ENCODE measurements around the gene RPP25L. TPM values are rescaled to one million over a fixed set of nuclear protein-coding genes. Genes with fewer than 3 reads are reported as not detected.

The RPP25L gene
- total RNA-seq, 1 experiment from 2014 or later, result 51.1 TPM

GRCh38 chr9:34627716-34628655 lies 16.1 kb upstream of the RPP25L start:
- no TSS peak for BruUV-seq (replicated peaks)
- Histone ChIP-seq H3K4me3 (replicated peaks in 1 of 2; ENCODE audit: low read depth in 1 of 2, low read length in 2 of 2) (peak overlapping the region; percentile 36 to 49), H3K36me3 (ENCODE audit: control insufficient read depth in 1 of 2, insufficient read depth in 2 of 2, low read length in 2 of 2) (no peaks in the 10 kb centered on the region), H3K4me2 (ENCODE audit: low read length) (peak overlapping the region; percentile 75), H3K79me2 (ENCODE audit: insufficient read depth, low read length) (no peaks in the 10 kb centered on the region), H2AFZ (ENCODE audit: low read depth, low read length, poor library complexity, severe bottlenecking) (peak overlapping the region; percentile 86), H3K27ac (ENCODE audit: low read depth, low read length) (no peak overlapping the region), H4K20me1 (ENCODE audit: insufficient read depth) (no peaks in the 10 kb centered on the region), H3K9me2 (ENCODE audit: insufficient read depth) (no peaks in the 10 kb centered on the region), H3K9ac (ENCODE audit: low read length) (0 out of 2 replicates have a peak overlapping the region, but pooled peaks have one; percentile 7), H3K27me3 (ENCODE audit: insufficient read depth, low read length) (peaks cover 8% of the 10 kb centered on the region; the same call in 1 of the 2 replicates), H3K9me3 (ENCODE audit: control insufficient read depth in 1 of 2, insufficient read depth in 1 of 2, low read depth in 1 of 2, low read length in 2 of 2) (no peaks in the 10 kb centered on the region), H3K4me1 (ENCODE audit: control insufficient read depth in 1 of 2, insufficient read depth in 2 of 2, low read length in 2 of 2) (peaks cover 6 to 26% of the 10 kb centered on the region in 2 experiments)
- intact Hi-C loops (cut with micrococcal nuclease), result no loop called here
- ATAC-seq, result 0 out of 2 replicates have a peak, but pooled peaks have one; percentile 1
- no peak for TF ChIP-seq SP1 (IDR thresholded peaks at IDR 0.05; ENCODE audit: low read depth)
- no peak for TF ChIP-seq JUND (IDR thresholded peaks at IDR 0.05)
- no peak for TF ChIP-seq POLR2A (IDR thresholded peaks at IDR 0.05; ENCODE audit: borderline replicate concordance, extremely low read depth, insufficient read depth, insufficient read length)
- no peak for TF ChIP-seq CEBPB (IDR thresholded peaks at IDR 0.05; ENCODE audit: low read depth)
- no peak for TF ChIP-seq SIN3A (IDR thresholded peaks at IDR 0.05; ENCODE audit: low read depth)
- TF ChIP-seq CTCF (IDR thresholded peaks at IDR 0.05 in 2 of 3, conservative IDR thresholded peaks at IDR 0.05 in 1 of 3; ENCODE audit: borderline replicate concordance in 1 of 3, insufficient read depth in 1 of 3, low read depth in 2 of 3, low read length in 2 of 3), result no peak
- no peak for TF ChIP-seq EZH2 (IDR thresholded peaks at IDR 0.05)
- TF ChIP-seq EGR1 (IDR thresholded peaks at IDR 0.05; ENCODE audit: low read depth), result no peak
- ChIA-PET RAD21 (ENCODE audit: low non-redundant PET in 1 of 2, low total read pairs in 2 of 2, uncharacterized antibody in 2 of 2, unreplicated experiment in 2 of 2) (no interaction called here), POLR2A (interaction anchor here (1.7 kb wide), 1 partner anchor 10 kb away, joined by 7 read pairs; the partner anchor contains the start of gene SIGMAR1), CTCF (no interaction called here)
- no peak for DNase-seq (ENCODE audit: low read depth, low spot score)

Measured in HCT116 (cell line).